Measurements from ENCODE around the gene ATP8B2.
A peak's percentile ranks its signal among the peaks of the same experiment; 100 is the strongest.

Gene ATP8B2

DNA sequence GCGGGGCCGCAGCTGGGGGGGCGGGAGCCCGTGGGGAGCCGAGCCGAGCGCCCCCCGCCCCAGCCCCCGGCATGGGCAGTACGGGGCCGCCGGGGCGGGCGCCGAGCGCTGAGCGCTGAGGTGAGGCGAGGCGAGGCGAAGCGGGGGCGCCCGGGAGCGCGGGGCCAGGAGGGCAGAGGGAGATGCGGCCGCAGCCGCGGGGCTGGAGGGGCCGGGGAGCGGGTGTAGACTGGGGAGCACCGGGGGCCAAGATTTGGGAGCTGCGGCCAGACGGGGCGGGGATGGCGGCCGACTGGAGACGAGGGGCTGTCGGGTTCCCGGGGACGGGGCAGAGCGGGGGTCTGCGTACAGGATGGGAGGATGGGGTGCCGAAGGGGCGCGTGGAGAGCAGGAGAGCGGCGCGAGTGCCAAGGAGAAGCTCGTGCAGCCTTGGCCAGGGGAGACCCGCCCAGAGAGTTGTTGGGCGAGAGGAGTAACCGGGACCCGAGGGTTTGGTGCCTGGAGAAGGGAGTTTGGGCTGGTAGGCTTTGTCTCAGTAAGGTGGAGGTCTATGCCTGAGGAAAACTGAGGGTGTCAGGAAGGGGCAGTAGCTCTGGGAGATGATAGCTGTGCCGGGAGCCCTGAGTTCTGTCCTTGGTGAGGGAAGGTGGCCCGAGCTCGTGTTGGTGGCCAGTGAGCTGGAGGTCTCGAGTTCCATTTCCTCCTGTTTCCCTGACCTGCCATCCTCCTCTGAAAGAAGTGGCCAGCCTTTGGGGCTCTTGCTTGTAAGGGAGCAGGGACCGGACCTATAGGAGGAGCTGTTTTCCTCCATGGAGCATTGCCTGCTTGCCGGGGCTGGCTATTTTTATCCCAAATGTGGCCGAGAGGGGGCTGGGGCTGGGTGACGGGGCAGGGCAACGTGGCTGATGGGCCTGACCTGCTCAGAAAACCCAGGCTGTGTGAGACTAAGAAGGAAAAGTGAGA, 539 bp downstream of the ATP8B2 start:
- ChIA-PET POLR2A (interaction anchor here (0.9 to 2.5 kb wide), 7 partner anchors 9 to 107 kb away, joined by 3 to 24 read pairs (median 5); partner anchors contain the start of genes HAX1 and UBAP2L), CTCF (interaction anchor here (0.6 to 4.2 kb wide), 12 partner anchors 10 to 573 kb away, joined by 3 to 65 read pairs (median 3); no protein-coding TSS in a partner anchor)
- TF ChIP-seq FOXM1 (IDR thresholded peaks at IDR 0.05; ENCODE audit: borderline replicate concordance) (peak; percentile 68; the same call in 1 of the 2 replicates), SUZ12 (IDR thresholded peaks at IDR 0.05) (no peak)
- peak; percentile 90 for DNase-seq (ENCODE audit: extremely low spot score)

DNA sequence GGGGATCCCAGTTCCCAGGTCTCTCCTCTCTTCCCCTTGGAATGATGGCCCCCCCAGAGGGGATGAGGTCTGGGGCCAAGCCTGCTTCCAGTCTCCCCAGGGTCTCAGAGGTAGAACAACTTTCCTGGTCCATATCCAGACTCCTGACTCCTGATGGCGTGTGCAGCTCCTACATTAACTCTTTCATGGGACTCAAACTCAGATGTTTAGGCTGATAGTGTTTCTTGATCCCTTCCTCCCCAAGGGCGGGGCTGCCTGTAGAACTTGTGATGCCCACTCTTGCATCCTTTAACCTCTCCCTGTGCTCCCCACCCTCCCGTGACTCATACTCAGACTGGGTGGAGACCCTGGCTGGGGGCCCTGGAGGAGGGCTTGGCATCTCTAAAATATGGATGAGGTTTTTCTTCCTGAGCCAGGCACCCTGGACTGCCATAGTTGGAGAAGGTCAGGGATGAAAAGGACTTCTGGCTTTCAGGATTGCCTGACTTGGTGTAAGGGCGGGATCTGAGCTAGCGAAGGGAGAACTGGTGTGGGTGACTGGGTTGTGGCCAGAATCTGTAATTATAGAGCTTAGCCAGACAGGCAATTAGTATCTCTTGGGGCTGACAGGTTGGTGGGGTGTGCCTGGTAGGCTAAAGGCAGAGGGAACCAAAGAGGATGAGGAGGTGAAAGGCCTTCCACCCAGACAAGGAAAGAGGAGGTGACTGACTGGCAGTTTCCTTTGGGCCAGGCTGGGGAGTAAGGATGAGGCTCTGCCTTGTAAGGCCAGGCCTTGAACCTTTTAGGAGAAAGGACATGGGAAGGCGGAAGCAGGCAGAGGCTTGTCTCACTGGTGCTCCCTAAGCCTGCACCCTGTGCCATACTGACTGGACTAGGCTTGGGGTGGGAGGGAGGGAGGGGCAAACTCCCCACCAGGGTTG, 1.5 kb downstream of the ATP8B2 start:
- POLR2A ChIA-PET: interaction anchor here (0.9 to 2.5 kb wide), 7 partner anchors 8 to 108 kb away, joined by 3 to 24 read pairs (median 5); partner anchors contain the start of genes HAX1 and UBAP2L
- TF ChIP-seq NFRKB (IDR thresholded peaks at IDR 0.05) (no peak), HDGF (IDR thresholded peaks at IDR 0.05; ENCODE audit: borderline replicate concordance) (no peak), FOXK2 (IDR thresholded peaks at IDR 0.05) (no peak), LEF1 (IDR thresholded peaks at IDR 0.05; ENCODE audit: borderline replicate concordance) (no peak), SUZ12 (IDR thresholded peaks at IDR 0.05) (no peak), CTBP1 (IDR thresholded peaks at IDR 0.05; ENCODE audit: borderline replicate concordance) (no peak), TARDBP (IDR thresholded peaks at IDR 0.05) (no peak), BHLHE40 (IDR thresholded peaks at IDR 0.05; ENCODE audit: borderline replicate concordance) (no peak), FOXM1 (IDR thresholded peaks at IDR 0.05; ENCODE audit: borderline replicate concordance) (no peak), PKNOX1 (IDR thresholded peaks at IDR 0.05) (no peak), ELF4 (IDR thresholded peaks at IDR 0.05) (no peak), ZNF384 (IDR thresholded peaks at IDR 0.05) (no peak)
- CTCF ChIA-PET: interaction anchor here (0.6 to 4.2 kb wide), 8 partner anchors 9 to 220 kb away, joined by 3 to 65 read pairs (median 4); no protein-coding TSS in a partner anchor
- no peak for DNase-seq (ENCODE audit: extremely low spot score)

GRCh38 chr1:154327466-154328317, 2.4 kb downstream of the ATP8B2 start:
- CTCF ChIA-PET: interaction anchor here (0.6 to 4.2 kb wide), 3 partner anchors 8 to 54 kb away, joined by 3 to 65 read pairs (median 3); no protein-coding TSS in a partner anchor

DNA sequence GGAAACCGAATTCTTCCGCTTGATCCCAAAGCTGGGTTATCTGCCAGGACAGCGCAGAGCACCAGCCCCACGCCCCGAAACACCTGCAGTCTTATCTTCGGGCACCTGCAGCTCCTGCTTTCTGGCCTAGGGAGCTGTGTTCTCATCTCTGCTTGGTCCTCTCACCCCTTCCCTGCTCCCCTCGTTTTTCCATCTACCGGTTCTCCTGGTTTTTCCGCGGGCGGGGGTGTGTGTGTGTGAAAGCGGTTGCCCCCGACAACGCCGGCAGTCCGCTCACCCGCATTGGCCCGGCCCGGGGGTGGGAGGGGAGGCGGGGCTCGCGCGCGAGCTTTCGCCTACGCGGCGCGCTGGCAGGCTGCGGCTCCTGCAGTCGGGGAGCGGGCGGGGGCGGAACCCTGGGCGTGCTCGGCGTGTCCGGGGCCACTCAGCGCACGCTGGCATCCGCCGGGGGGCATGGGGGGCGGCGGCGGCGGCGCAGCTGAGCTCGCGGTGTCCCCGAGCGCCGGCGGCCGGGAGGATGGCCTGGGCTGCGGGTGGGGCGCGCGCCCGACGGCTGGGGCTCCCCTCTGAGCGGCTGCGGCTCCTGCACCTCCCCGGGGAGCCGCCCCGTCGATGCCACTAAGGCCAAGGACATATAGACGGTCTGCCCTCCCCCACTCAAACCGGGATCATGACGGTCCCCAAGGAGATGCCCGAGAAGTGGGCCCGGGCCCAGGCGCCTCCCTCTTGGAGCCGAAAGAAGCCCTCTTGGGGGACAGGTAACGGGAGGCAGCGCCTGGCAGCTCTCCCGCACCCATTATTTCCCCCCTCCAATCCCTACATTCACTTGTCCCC, 3.2 kb downstream of the ATP8B2 start:
- CTCF ChIA-PET: interaction anchor here (1.1 to 1.4 kb wide), 2 partner anchors 55 to 77 kb away, joined by 3 read pairs; no protein-coding TSS in a partner anchor
- POLR2A ChIA-PET: no interaction called here
- DNase-seq (ENCODE audit: extremely low spot score): no peak
- TF ChIP-seq TARDBP (IDR thresholded peaks at IDR 0.05) (no peak), ZNF384 (IDR thresholded peaks at IDR 0.05) (no peak), ELF4 (IDR thresholded peaks at IDR 0.05) (no peak), ARNT (IDR thresholded peaks at IDR 0.05) (no peak), BHLHE40 (IDR thresholded peaks at IDR 0.05; ENCODE audit: borderline replicate concordance) (no peak), NFRKB (IDR thresholded peaks at IDR 0.05) (no peak), SUZ12 (IDR thresholded peaks at IDR 0.05) (no peak), FOXA1 (IDR thresholded peaks at IDR 0.05) (no peak), FOXK2 (IDR thresholded peaks at IDR 0.05) (no peak)

More at GRCh38 chr1:154327466-154328317, 2.4 kb downstream of the ATP8B2 start:
- POLR2A ChIA-PET: no interaction called here
- TF ChIP-seq CTBP1 (IDR thresholded peaks at IDR 0.05; ENCODE audit: borderline replicate concordance): no peak
- TF ChIP-seq SUZ12 (IDR thresholded peaks at IDR 0.05): no peak
- TF ChIP-seq NFRKB (IDR thresholded peaks at IDR 0.05): no peak
- no peak for TF ChIP-seq TARDBP (IDR thresholded peaks at IDR 0.05)
- no peak for TF ChIP-seq BHLHE40 (IDR thresholded peaks at IDR 0.05; ENCODE audit: borderline replicate concordance)
- no peak for TF ChIP-seq ZNF384 (IDR thresholded peaks at IDR 0.05)
- TF ChIP-seq L3MBTL2 (conservative IDR thresholded peaks at IDR 0.05): no peak
- no peak for TF ChIP-seq ELF4 (IDR thresholded peaks at IDR 0.05)
- no peak for TF ChIP-seq FOXK2 (IDR thresholded peaks at IDR 0.05)
- no peak for DNase-seq (ENCODE audit: extremely low spot score)

DNA sequence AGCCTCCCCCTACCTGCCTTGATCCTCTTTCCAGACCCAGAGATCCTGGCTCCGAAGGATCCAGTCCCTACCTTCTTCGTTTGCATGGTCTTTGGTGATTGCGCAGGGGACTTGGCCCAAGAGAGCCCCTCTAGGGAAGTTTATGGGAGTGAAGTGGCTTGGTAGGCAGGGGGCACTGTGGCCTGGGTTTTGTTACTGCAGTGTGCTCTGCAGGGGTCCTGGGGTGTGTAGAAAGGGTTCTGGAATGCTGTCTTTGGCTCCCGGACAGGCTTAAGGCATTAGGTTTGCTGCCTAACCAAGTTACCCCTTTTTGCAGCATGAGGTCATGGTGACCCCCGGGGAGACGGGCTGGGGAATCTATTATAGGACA, 3.8 kb downstream of the ATP8B2 start:
- ChIA-PET POLR2A (no interaction called here), CTCF (interaction anchor here (1.1 kb wide), 1 partner anchor 77 kb away, joined by 3 read pairs; no protein-coding TSS in a partner anchor)
- DNase-seq (ENCODE audit: extremely low spot score): no peak
- TF ChIP-seq FOXK2 (IDR thresholded peaks at IDR 0.05): no peak
- no peak for TF ChIP-seq SP1 (IDR thresholded peaks at IDR 0.05)
- TF ChIP-seq BHLHE40 (IDR thresholded peaks at IDR 0.05; ENCODE audit: borderline replicate concordance): no peak
- no peak for TF ChIP-seq ZNF384 (IDR thresholded peaks at IDR 0.05)
- no peak for TF ChIP-seq CTBP1 (IDR thresholded peaks at IDR 0.05; ENCODE audit: borderline replicate concordance)
